ENCODE data around the gene LDB1.
A peak's percentile ranks its signal among the peaks of the same experiment; 100 is the strongest.

LDB1 gene

GRCh38 chr10:102064868-102065560 lies 55.2 kb downstream of the LDB1 start, which contains the start of gene HPS6:
Gene HPS6, plus strand, starts transcription at chr10:102065349. Its CDS starts 126 bp downstream, at chr10:102065475.
- no peaks in the 10 kb centered on the region for H3F3A ChIP-seq (ENCODE audit: control insufficient read depth, insufficient read depth)
- H3K4me1 ChIP-seq (ENCODE audit: control insufficient read depth, low read length), result peaks cover 35% of the 10 kb centered on the region
- H3K9me3 ChIP-seq (ENCODE audit: control insufficient read depth, insufficient read depth, low read length), result no peaks in the 10 kb centered on the region
- peak within 1 kb of the TSS; percentile 46 for H3K27ac ChIP-seq (ENCODE audit: low read depth, low read length)
- peaks cover 11% of the 10 kb centered on the region for H4K20me1 ChIP-seq (ENCODE audit: control insufficient read depth, insufficient read depth, low read depth, low read length)
- no peaks in the 10 kb centered on the region for H3K9me2 ChIP-seq (replicated peaks; ENCODE audit: control insufficient read depth, low read length)
- no peak for TF ChIP-seq EZH2phosphoT487 (IDR thresholded peaks at IDR 0.05; ENCODE audit: borderline replicate concordance, low read length)
- peak; percentile 66 for TF ChIP-seq CTCF (IDR thresholded peaks at IDR 0.05; ENCODE audit: low read depth, low read length, poor library complexity, severe bottlenecking)
- H3K27me3 ChIP-seq (ENCODE audit: control insufficient read depth, low read length), result no peaks in the 10 kb centered on the region
- peaks cover 45% of the 10 kb centered on the region for H3K79me2 ChIP-seq (ENCODE audit: control insufficient read depth, low read length)
- peak within 1 kb of the TSS; percentile 94 for H3K4me3 ChIP-seq (ENCODE audit: low read length)
- peak within 1 kb of the TSS; percentile 90 for H3K4me2 ChIP-seq (ENCODE audit: low read length)
- peaks cover 41% of the 10 kb centered on the region for H3K36me3 ChIP-seq (ENCODE audit: control insufficient read depth, low read length)

DNA sequence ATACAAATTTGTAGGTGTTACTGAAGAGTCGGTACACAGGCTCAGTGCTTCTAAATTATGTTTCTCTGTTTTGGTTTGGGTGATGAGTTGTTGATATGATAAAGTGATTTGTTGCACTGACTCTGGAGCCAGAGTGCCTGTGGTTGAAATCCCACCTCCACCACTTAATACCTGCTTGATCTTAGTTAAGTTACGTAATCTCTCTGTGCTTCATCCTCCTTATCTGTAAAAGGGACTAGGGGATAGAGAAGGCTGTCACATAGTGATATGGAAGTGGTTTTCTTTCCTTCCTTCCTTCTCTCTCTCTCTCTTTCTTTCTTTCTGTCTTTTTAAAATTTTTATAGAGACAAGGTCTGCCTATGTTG lies 55.7 kb downstream of the LDB1 start:
- peaks cover 10% of the 10 kb centered on the region for H4K20me1 ChIP-seq (ENCODE audit: control insufficient read depth, insufficient read depth, low read depth, low read length)
- TF ChIP-seq EZH2phosphoT487 (IDR thresholded peaks at IDR 0.05; ENCODE audit: borderline replicate concordance, low read length) (no peak), CTCF (IDR thresholded peaks at IDR 0.05; ENCODE audit: low read depth, low read length, poor library complexity, severe bottlenecking) (no peak)
- no peaks in the 10 kb centered on the region for H3K9me2 ChIP-seq (replicated peaks; ENCODE audit: control insufficient read depth, low read length)
- peaks cover 40% of the 10 kb centered on the region for H3K36me3 ChIP-seq (ENCODE audit: control insufficient read depth, low read length)
- H3K27me3 ChIP-seq (ENCODE audit: control insufficient read depth, low read length), result no peaks in the 10 kb centered on the region
- no peaks in the 10 kb centered on the region for H3K9me3 ChIP-seq (ENCODE audit: control insufficient read depth, insufficient read depth, low read length)
- H3K27ac ChIP-seq (ENCODE audit: low read depth, low read length), result peak overlapping the region; percentile 12; the same call in 1 of the 2 replicates
- H3K4me3 ChIP-seq (ENCODE audit: low read length), result peak overlapping the region; percentile 94
- H3F3A ChIP-seq (ENCODE audit: control insufficient read depth, insufficient read depth), result no peaks in the 10 kb centered on the region
- H3K4me1 ChIP-seq (ENCODE audit: control insufficient read depth, low read length), result peaks cover 35% of the 10 kb centered on the region
- H3K4me2 ChIP-seq (ENCODE audit: low read length), result peak overlapping the region; percentile 90
- peaks cover 44% of the 10 kb centered on the region for H3K79me2 ChIP-seq (ENCODE audit: control insufficient read depth, low read length)

GRCh38 chr10:102059987-102060386 lies 60.2 kb downstream of the LDB1 start:
- H3K79me2 ChIP-seq (ENCODE audit: control insufficient read depth, low read length), result peaks cover 9% of the 10 kb centered on the region
- H3K4me3 ChIP-seq (ENCODE audit: low read length), result no peak overlapping the region
- no peaks in the 10 kb centered on the region for H3K27me3 ChIP-seq (ENCODE audit: control insufficient read depth, low read length)
- H4K20me1 ChIP-seq (ENCODE audit: control insufficient read depth, insufficient read depth, low read depth, low read length), result no peaks in the 10 kb centered on the region
- H3K9me2 ChIP-seq (replicated peaks; ENCODE audit: control insufficient read depth, low read length), result no peaks in the 10 kb centered on the region
- H3K4me2 ChIP-seq (ENCODE audit: low read length), result no peak overlapping the region
- H3K27ac ChIP-seq (ENCODE audit: low read depth, low read length), result no peak overlapping the region
- H3K36me3 ChIP-seq (ENCODE audit: control insufficient read depth, low read length), result peaks cover 3% of the 10 kb centered on the region; the same call in 1 of the 2 replicates
- H3F3A ChIP-seq (ENCODE audit: control insufficient read depth, insufficient read depth), result no peaks in the 10 kb centered on the region
- no peak for TF ChIP-seq EZH2phosphoT487 (IDR thresholded peaks at IDR 0.05; ENCODE audit: borderline replicate concordance, low read length)
- no peak for TF ChIP-seq CTCF (IDR thresholded peaks at IDR 0.05; ENCODE audit: low read depth, low read length, poor library complexity, severe bottlenecking)
- peaks cover 14% of the 10 kb centered on the region for H3K4me1 ChIP-seq (ENCODE audit: control insufficient read depth, low read length)
- H3K9me3 ChIP-seq (ENCODE audit: control insufficient read depth, insufficient read depth, low read length), result no peaks in the 10 kb centered on the region
